MM.1S (cell line): ENCODE measurements around the gene CERKL.

Source experiments
- EZH2 ChIP-seq: fragments of 300-600 bp; sonication (generic); optimal IDR thresholded peaks from 2 replicates; pipeline ENCODE3; 2017; ENCODE audit warnings: low read depth, mild to moderate bottlenecking, antibody characterized with exemption, low read length, mixed read lengths
- EZH2phosphoT487 ChIP-seq: fragments of 300-600 bp; sonication (generic); IDR thresholded peaks from 2 replicates; pipeline ENCODE4 v1.6.1; 2018; ENCODE audit warnings: antibody characterized with exemption, low read length
- TF ChIP-seq, protein P1 (sequence below): fragments of 300-600 bp; sonication (generic); IDR thresholded peaks from 2 replicates; pipeline ENCODE4 v1.5.1; 2016; ENCODE audit warnings: antibody characterized with exemption, low read length, mixed read lengths

DNA sequence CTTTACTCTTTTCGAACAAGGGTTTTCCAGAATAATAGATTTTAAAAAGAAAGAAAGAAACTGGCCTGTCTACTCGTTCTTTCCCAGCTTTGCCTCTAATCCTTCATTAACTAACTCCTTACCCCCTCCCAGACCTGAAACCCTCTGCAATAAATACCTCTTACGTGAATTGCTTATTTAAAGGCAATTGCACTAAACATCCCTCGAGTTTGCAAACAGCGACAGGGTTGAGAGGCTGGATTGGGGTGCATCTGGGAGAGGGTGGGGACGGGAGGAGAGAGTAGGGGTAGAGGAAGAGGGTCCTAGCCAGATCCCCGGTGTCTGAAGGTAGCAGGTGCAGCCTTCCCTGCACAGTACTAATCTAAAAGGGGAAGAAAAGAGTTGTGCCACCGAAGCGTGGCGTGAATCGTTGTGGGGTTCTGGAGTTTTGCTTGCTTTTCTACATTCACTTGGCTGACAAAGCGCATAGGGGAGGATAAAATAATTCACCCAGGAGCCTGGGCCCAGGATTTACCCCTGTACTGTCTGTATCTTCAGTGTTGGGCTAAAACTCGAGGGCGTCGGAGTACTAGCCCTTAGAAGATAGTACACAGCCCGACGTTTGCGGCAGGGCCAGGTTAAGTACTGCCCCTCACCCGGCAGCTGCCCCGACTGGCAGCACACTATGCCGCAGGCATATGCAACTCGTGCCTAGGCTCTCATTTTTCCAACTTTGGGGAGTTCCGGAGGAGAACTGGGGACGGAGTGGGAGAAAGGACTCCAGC lies 25.3 kb upstream of the CERKL start:
- TF ChIP-seq, protein P1, sequence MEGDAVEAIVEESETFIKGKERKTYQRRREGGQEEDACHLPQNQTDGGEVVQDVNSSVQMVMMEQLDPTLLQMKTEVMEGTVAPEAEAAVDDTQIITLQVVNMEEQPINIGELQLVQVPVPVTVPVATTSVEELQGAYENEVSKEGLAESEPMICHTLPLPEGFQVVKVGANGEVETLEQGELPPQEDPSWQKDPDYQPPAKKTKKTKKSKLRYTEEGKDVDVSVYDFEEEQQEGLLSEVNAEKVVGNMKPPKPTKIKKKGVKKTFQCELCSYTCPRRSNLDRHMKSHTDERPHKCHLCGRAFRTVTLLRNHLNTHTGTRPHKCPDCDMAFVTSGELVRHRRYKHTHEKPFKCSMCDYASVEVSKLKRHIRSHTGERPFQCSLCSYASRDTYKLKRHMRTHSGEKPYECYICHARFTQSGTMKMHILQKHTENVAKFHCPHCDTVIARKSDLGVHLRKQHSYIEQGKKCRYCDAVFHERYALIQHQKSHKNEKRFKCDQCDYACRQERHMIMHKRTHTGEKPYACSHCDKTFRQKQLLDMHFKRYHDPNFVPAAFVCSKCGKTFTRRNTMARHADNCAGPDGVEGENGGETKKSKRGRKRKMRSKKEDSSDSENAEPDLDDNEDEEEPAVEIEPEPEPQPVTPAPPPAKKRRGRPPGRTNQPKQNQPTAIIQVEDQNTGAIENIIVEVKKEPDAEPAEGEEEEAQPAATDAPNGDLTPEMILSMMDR, result no peak
- TF ChIP-seq EZH2phosphoT487 (no peak), EZH2 (no peak)
